ENCODE data around the gene BCORL1.

- no peak for TF ChIP-seq CTCF (conservative IDR thresholded peaks at IDR 0.05; ENCODE audit: low read length)
- TF ChIP-seq EZH2phosphoT487 (IDR thresholded peaks at IDR 0.05; ENCODE audit: borderline replicate concordance, low read depth, low read length): no peak
These were observed 115.2 kb downstream of the BCORL1 start for GRCh38 chrX:130097507-130098209.

Data from OCI-LY7 (cell line).